Activated CD4-positive, CD25-positive, alpha-beta regulatory T cell treated with anti-CD3 and anti-CD28 coated beads, Interleukin-2, amount 50 U/mL, for 72 hours (primary cell): ENCODE measurements around the gene CRYBB1.

Experiments
- DNase-seq: peaks from one replicate; pipeline ENCODE4 v3.0.0; 2021

CRYBB1 gene

GRCh38 chr22:26549902-26550497 is 67.8 kb downstream of the CRYBB1 start:
- DNase-seq: no peak
